ENCODE measurements around the gene EOGT. TPM values are rescaled to one million over a fixed set of nuclear protein-coding genes. Genes with fewer than 3 reads are reported as not detected.

EOGT gene
- total RNA-seq, 1 experiment from 2014 or later: 20.1 TPM

DNA sequence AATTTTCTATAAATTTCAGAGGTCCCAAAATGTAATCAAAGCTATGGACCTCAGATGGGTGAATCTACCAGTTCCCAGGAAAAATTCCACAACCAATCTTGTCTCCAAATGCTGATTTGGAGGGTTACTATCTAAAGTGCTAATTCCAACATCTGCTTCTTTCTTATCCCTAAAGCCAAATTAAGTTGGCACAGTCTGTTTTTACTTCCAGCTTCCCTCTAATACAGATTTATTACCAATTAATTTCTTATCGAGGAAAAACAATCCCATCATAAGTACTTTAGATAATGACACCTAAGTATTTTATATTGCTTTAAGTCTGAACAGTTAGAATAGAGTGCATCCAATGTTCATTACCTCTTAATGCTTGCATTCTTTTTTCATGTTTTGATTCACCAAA, 68.3 kb downstream of the EOGT start:
- Histone ChIP-seq H3K36me3 (ENCODE audit: control insufficient read depth in 1 of 2, insufficient read depth in 2 of 2, low read length in 2 of 2) (no peaks in the 10 kb centered on the region), H3K79me2 (ENCODE audit: insufficient read depth, low read length) (no peaks in the 10 kb centered on the region), H3K27ac (ENCODE audit: low read depth, low read length) (no peak overlapping the region), H2AFZ (ENCODE audit: low read depth, low read length, poor library complexity, severe bottlenecking) (no peak overlapping the region), H3K4me3 (replicated peaks in 1 of 2; ENCODE audit: low read depth in 1 of 2, low read length in 2 of 2) (no peak overlapping the region), H3K27me3 (ENCODE audit: insufficient read depth, low read length) (peaks cover 61% of the 10 kb centered on the region), H4K20me1 (ENCODE audit: insufficient read depth) (no peaks in the 10 kb centered on the region), H3K9me3 (ENCODE audit: control insufficient read depth in 1 of 2, insufficient read depth in 1 of 2, low read depth in 1 of 2, low read length in 2 of 2) (no peaks in the 10 kb centered on the region), H3K9me2 (ENCODE audit: insufficient read depth) (no peaks in the 10 kb centered on the region), H3K4me1 (ENCODE audit: control insufficient read depth in 1 of 2, insufficient read depth in 2 of 2, low read length in 2 of 2) (no peaks in the 10 kb centered on the region), H3K4me2 (ENCODE audit: low read length) (no peak overlapping the region), H3K9ac (ENCODE audit: low read length) (no peak overlapping the region)
- ChIA-PET RAD21 (ENCODE audit: low non-redundant PET in 1 of 2, low total read pairs in 2 of 2, uncharacterized antibody in 2 of 2, unreplicated experiment in 2 of 2) (no interaction called here), POLR2A (no interaction called here), CTCF (no interaction called here)
- no TSS peak for BruUV-seq (replicated peaks)
- DNase-seq (ENCODE audit: low read depth, low spot score): no peak
- no peak for ATAC-seq
- TF ChIP-seq JUND (IDR thresholded peaks at IDR 0.05): no peak
- no peak for TF ChIP-seq ELF1 (IDR thresholded peaks at IDR 0.05; ENCODE audit: borderline replicate concordance, low read depth)
- no peak for TF ChIP-seq YY1 (IDR thresholded peaks at IDR 0.05; ENCODE audit: extremely low read depth, insufficient replicate concordance, low read depth, low read length)
- no peak for TF ChIP-seq TCF7L2 (IDR thresholded peaks at IDR 0.05; ENCODE audit: borderline replicate concordance, extremely low read depth, insufficient read depth, insufficient read length)
- no peak for TF ChIP-seq EZH2 (IDR thresholded peaks at IDR 0.05)
- TF ChIP-seq EZH2phosphoT487 (IDR thresholded peaks at IDR 0.05; ENCODE audit: borderline replicate concordance): no peak
- no peak for TF ChIP-seq SIN3A (IDR thresholded peaks at IDR 0.05; ENCODE audit: low read depth)
- intact Hi-C loops (cut with micrococcal nuclease): no loop called here

DNA sequence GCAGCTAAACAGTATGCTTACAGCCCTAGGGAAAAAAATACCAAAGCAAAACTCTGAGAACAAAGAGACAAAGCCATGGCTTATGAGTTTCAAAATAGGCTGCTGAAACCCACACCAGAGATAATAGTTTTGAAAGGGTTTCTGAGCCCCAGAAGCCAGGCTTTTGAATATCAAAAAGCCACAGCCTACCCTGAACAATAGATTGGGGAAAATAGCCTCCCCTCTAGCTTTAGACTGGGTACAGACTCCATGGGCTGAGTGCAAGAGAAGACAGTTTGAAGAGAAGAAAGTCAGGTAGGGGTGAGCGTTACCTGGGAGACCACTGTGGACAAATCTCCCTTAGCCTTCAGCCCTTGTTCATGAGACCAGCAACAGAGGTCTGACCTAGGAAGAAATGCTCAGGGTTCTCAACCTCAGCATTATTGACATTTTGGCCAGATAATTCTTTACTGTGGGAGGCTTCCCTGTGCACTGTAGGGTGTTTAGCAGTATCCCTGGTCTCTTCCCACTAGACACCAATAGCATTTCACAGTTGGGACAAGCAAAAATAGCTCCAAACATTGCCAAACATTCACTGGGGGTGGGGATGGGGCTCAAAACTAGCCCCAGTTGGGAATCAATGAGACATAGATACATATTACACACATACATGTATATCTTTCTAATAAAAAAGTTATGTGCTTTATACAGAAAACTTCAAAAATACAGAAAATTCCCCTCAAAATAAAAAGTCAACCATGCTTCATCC, 69.6 kb downstream of the EOGT start:
- peaks cover 64% of the 10 kb centered on the region for H3K27me3 ChIP-seq (ENCODE audit: insufficient read depth, low read length)
- H3K36me3 ChIP-seq (ENCODE audit: control insufficient read depth in 1 of 2, insufficient read depth in 2 of 2, low read length in 2 of 2): no peaks in the 10 kb centered on the region
- ChIA-PET CTCF (no interaction called here), RAD21 (ENCODE audit: low non-redundant PET in 1 of 2, low total read pairs in 2 of 2, uncharacterized antibody in 2 of 2, unreplicated experiment in 2 of 2) (no interaction called here), POLR2A (no interaction called here)
- H3K9me3 ChIP-seq (ENCODE audit: control insufficient read depth in 1 of 2, insufficient read depth in 1 of 2, low read depth in 1 of 2, low read length in 2 of 2): no peaks in the 10 kb centered on the region
- H3K9me2 ChIP-seq (ENCODE audit: insufficient read depth): no peaks in the 10 kb centered on the region
- ATAC-seq (no peak), DNase-seq (ENCODE audit: low read depth, low spot score) (no peak)
- no peaks in the 10 kb centered on the region for H3K4me1 ChIP-seq (ENCODE audit: control insufficient read depth in 1 of 2, insufficient read depth in 2 of 2, low read length in 2 of 2)
- intact Hi-C loops (cut with micrococcal nuclease): no loop called here
- no peak overlapping the region for H3K4me2 ChIP-seq (ENCODE audit: low read length)
- H3K79me2 ChIP-seq (ENCODE audit: insufficient read depth, low read length): no peaks in the 10 kb centered on the region
- BruUV-seq (replicated peaks): no TSS peak
- no peak overlapping the region for H3K27ac ChIP-seq (ENCODE audit: low read depth, low read length)
- no peak overlapping the region for H3K9ac ChIP-seq (ENCODE audit: low read length)
- no peak overlapping the region for H3K4me3 ChIP-seq (replicated peaks in 1 of 2; ENCODE audit: low read depth in 1 of 2, low read length in 2 of 2)
- H4K20me1 ChIP-seq (ENCODE audit: insufficient read depth): no peaks in the 10 kb centered on the region
- H2AFZ ChIP-seq (ENCODE audit: low read depth, low read length, poor library complexity, severe bottlenecking): no peak overlapping the region
- TF ChIP-seq EZH2phosphoT487 (IDR thresholded peaks at IDR 0.05; ENCODE audit: borderline replicate concordance) (no peak), YY1 (IDR thresholded peaks at IDR 0.05; ENCODE audit: extremely low read depth, insufficient replicate concordance, low read depth, low read length) (no peak), TCF7L2 (IDR thresholded peaks at IDR 0.05; ENCODE audit: borderline replicate concordance, extremely low read depth, insufficient read depth, insufficient read length) (no peak), EZH2 (IDR thresholded peaks at IDR 0.05) (no peak), EGR1 (IDR thresholded peaks at IDR 0.05; ENCODE audit: low read depth) (no peak), POLR2A (IDR thresholded peaks at IDR 0.05; ENCODE audit: borderline replicate concordance, extremely low read depth, insufficient read depth, insufficient read length) (no peak), CBX3 (IDR thresholded peaks at IDR 0.05; ENCODE audit: low read depth) (no peak)
- TF ChIP-seq, protein P1, sequence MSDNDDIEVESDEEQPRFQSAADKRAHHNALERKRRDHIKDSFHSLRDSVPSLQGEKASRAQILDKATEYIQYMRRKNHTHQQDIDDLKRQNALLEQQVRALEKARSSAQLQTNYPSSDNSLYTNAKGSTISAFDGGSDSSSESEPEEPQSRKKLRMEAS (IDR thresholded peaks at IDR 0.05): no peak
- TF ChIP-seq, protein P2, sequence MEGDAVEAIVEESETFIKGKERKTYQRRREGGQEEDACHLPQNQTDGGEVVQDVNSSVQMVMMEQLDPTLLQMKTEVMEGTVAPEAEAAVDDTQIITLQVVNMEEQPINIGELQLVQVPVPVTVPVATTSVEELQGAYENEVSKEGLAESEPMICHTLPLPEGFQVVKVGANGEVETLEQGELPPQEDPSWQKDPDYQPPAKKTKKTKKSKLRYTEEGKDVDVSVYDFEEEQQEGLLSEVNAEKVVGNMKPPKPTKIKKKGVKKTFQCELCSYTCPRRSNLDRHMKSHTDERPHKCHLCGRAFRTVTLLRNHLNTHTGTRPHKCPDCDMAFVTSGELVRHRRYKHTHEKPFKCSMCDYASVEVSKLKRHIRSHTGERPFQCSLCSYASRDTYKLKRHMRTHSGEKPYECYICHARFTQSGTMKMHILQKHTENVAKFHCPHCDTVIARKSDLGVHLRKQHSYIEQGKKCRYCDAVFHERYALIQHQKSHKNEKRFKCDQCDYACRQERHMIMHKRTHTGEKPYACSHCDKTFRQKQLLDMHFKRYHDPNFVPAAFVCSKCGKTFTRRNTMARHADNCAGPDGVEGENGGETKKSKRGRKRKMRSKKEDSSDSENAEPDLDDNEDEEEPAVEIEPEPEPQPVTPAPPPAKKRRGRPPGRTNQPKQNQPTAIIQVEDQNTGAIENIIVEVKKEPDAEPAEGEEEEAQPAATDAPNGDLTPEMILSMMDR (IDR thresholded peaks at IDR 0.05 in 2 of 3, conservative IDR thresholded peaks at IDR 0.05 in 1 of 3; ENCODE audit: borderline replicate concordance in 1 of 3, insufficient read depth in 1 of 3, low read depth in 2 of 3, low read length in 2 of 3): no peak
- TF ChIP-seq, protein P3, sequence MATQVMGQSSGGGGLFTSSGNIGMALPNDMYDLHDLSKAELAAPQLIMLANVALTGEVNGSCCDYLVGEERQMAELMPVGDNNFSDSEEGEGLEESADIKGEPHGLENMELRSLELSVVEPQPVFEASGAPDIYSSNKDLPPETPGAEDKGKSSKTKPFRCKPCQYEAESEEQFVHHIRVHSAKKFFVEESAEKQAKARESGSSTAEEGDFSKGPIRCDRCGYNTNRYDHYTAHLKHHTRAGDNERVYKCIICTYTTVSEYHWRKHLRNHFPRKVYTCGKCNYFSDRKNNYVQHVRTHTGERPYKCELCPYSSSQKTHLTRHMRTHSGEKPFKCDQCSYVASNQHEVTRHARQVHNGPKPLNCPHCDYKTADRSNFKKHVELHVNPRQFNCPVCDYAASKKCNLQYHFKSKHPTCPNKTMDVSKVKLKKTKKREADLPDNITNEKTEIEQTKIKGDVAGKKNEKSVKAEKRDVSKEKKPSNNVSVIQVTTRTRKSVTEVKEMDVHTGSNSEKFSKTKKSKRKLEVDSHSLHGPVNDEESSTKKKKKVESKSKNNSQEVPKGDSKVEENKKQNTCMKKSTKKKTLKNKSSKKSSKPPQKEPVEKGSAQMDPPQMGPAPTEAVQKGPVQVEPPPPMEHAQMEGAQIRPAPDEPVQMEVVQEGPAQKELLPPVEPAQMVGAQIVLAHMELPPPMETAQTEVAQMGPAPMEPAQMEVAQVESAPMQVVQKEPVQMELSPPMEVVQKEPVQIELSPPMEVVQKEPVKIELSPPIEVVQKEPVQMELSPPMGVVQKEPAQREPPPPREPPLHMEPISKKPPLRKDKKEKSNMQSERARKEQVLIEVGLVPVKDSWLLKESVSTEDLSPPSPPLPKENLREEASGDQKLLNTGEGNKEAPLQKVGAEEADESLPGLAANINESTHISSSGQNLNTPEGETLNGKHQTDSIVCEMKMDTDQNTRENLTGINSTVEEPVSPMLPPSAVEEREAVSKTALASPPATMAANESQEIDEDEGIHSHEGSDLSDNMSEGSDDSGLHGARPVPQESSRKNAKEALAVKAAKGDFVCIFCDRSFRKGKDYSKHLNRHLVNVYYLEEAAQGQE (IDR thresholded peaks at IDR 0.05; ENCODE audit: low read depth): no peak
- TF ChIP-seq, protein P4, sequence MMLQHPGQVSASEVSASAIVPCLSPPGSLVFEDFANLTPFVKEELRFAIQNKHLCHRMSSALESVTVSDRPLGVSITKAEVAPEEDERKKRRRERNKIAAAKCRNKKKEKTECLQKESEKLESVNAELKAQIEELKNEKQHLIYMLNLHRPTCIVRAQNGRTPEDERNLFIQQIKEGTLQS (IDR thresholded peaks at IDR 0.05): no peak

All from HCT116 (cell line).